Measurements from ENCODE around the gene TSNAXIP1. TPM values are rescaled to one million over a fixed set of nuclear protein-coding genes. Genes with fewer than 3 reads are reported as not detected.

The TSNAXIP1 gene
- total and polyA plus RNA-seq, 9 of the 15 experiments (the other 6 are each of a cell fraction or from before 2014, with no cell fraction given), result 0.03 to 0.24 (median 0.11) TPM; not detected in 4

DNA sequence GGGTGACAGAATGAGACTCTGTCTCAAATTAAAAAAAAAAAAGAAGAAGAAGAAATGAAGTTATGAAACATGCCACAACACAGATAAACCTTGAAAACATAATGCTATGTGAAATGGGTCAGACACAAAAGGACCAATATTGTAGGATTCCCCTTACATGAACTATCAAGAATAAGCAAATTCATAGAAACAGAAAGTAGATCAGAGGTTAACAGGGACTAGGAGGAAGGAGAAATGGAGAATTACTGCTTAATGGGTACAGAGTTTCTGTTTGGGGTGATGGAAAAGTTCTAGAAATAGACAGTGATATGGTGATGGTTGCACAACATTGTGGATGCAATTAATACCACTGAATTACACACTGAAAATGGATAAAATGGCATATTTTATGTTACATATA is 16.6 kb upstream of the TSNAXIP1 start:
- intact Hi-C loops (cut with micrococcal nuclease), result no loop called here
- H3K4me2 ChIP-seq (ENCODE audit: insufficient read depth, low read length), result no peak overlapping the region
- peaks cover 15% of the 10 kb centered on the region for H3K79me2 ChIP-seq (ENCODE audit: control insufficient read depth, insufficient read depth, low read length)
- no peak overlapping the region for H3K4me3 ChIP-seq
- no TSS peak for BruUV-seq (replicated peaks)
- no peaks in the 10 kb centered on the region for H3K27me3 ChIP-seq (ENCODE audit: control insufficient read depth in 2 of 2, insufficient read depth in 2 of 2, low read length in 2 of 2)
- no peaks in the 10 kb centered on the region for H3K9me3 ChIP-seq (replicated peaks; ENCODE audit: control insufficient read depth, insufficient read depth, low read depth, low read length)
- no peaks in the 10 kb centered on the region for H3K9me1 ChIP-seq (ENCODE audit: control insufficient read depth, insufficient read depth, low read length)
- ATAC-seq (no peak), FAIRE-seq (no peak), DNase-seq (ENCODE audit: extremely low read depth in 1 of 4, low spot score in 3 of 4) (no peak)
- no peaks in the 10 kb centered on the region for H4K20me1 ChIP-seq (replicated peaks; ENCODE audit: control insufficient read depth, insufficient read depth, low read length)
- no peak overlapping the region for H3K27ac ChIP-seq (ENCODE audit: extremely low read depth, low read depth, low read length)
- no peak overlapping the region for H3K9ac ChIP-seq (ENCODE audit: insufficient read depth in 1 of 2, low read depth in 2 of 2, low read length in 2 of 2)
- ChIA-PET CTCF (ENCODE audit: low intra/inter-chr PET ratio) (no interaction called here), POLR2A (no interaction called here)
- in situ Hi-C loops (cut with MboI), result no loop called here
- H3K4me1 ChIP-seq (replicated peaks in 1 of 2; ENCODE audit: control insufficient read depth in 2 of 2, insufficient read depth in 2 of 2, low read length in 2 of 2), result no peaks in the 10 kb centered on the region; a peak in 1 of 5 replicates
- H2AFZ ChIP-seq (ENCODE audit: low read depth, low read length), result no peak overlapping the region
- TF ChIP-seq, protein P1, sequence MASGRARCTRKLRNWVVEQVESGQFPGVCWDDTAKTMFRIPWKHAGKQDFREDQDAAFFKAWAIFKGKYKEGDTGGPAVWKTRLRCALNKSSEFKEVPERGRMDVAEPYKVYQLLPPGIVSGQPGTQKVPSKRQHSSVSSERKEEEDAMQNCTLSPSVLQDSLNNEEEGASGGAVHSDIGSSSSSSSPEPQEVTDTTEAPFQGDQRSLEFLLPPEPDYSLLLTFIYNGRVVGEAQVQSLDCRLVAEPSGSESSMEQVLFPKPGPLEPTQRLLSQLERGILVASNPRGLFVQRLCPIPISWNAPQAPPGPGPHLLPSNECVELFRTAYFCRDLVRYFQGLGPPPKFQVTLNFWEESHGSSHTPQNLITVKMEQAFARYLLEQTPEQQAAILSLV (tag; IDR thresholded peaks at IDR 0.05), result no peak
- no peak for TF ChIP-seq TCF7 (IDR thresholded peaks at IDR 0.05; ENCODE audit: borderline replicate concordance)
- TF ChIP-seq HMGN3 (IDR thresholded peaks at IDR 0.05; ENCODE audit: borderline replicate concordance, extremely low read depth, insufficient read length, low read depth, low read length), result no peak
- no peak for TF ChIP-seq XRCC4 (IDR thresholded peaks at IDR 0.05; ENCODE audit: extremely low read depth, insufficient read depth, insufficient read length)
- TF ChIP-seq FOXJ2 (tag; IDR thresholded peaks at IDR 0.05), result no peak
- TF ChIP-seq SRSF7 (optimal IDR thresholded peaks at IDR 0.05; ENCODE audit: low read depth, low read length), result no peak
- no peak for TF ChIP-seq ZNF274 (IDR thresholded peaks at IDR 0.05; ENCODE audit: borderline replicate concordance, low read depth, low read length)
- TF ChIP-seq ZNF24 (IDR thresholded peaks at IDR 0.05), result no peak
- H3K36me3 ChIP-seq (ENCODE audit: control insufficient read depth, insufficient read depth, low read length), result no peaks in the 10 kb centered on the region

Data from K562 (cell line).